GM13976 (cell line): ENCODE measurements around the gene CCT8L2.
"Not testable (repeated sequence)": the region's sequence is repeated elsewhere in the genome, so short reads cannot be mapped to it uniquely, and the experiment has no call there.

Source experiments
- DNase-seq: peaks from one replicate; pipeline ENCODE4 v3.0.0; 2012; ENCODE audit warnings: low spot score
- in situ Hi-C: fragments of 300-500 bp; cut with MboI; formaldehyde crosslinking; loops from one replicate; pipeline ENCODE4 v1.12.0; 2022; ENCODE audit warnings: low sequenced_read_pairs, mixed read lengths, inconsistent platforms; ENCODE audit not compliant: unreplicated experiment
- TF ChIP-seq, protein P1 (sequence below): IDR thresholded peaks from 2 replicates; pipeline ENCODE4 v1.5.1; 2012; ENCODE audit warnings: borderline replicate concordance, mild to moderate bottlenecking; ENCODE audit not compliant: insufficient read depth; ENCODE audit errors: extremely low read depth, missing control alignments, control extremely low read depth

CCT8L2 gene

DNA sequence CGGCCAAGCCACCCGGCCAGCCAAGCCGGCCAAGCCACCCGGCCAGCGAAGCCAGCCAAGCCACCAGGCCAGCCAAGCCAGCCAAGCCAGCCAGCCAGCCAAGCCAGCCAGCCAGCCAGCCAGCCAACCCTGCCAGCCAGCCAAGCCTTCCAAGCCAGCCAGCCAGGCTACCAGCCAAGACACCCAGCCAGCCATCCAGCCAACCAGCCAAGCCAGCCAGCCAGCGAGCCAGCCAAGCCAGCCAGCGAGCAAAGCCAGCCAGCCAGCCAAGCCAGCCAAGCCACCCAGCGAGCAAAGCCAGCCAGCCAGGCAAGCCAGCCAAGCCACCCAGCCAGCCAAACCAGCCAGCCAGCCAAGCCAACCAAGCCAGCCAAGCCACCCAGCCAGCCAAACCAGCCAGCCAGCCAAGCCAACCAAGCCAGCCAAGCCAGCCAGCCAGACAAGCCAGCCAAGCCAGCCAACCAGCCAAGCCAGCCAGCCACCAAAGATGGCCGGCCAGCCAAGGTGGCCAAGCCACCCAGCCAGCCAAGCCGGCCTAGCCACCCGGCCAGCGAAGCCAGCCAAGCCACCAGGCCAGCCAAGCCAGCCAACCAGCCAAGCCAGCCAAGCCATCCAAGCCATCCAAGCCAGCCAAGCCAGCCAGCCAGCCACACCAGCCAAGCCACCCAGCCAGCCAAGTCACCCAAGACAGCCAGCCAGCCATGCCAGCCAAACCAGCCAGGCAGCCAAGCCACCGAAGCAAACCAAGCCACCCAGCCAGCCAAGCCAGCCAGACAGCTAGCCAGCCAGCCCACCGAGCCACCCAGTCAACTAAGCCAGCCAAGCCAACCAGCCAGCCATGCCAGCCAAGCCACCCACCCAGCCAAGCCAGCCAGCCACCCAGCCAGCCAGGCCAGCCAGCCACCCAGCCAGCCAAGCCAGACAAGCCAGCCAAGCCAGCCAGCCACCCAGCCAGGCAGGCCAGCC lies 28.8 kb downstream of the CCT8L2 start:
- TF ChIP-seq, protein P1, sequence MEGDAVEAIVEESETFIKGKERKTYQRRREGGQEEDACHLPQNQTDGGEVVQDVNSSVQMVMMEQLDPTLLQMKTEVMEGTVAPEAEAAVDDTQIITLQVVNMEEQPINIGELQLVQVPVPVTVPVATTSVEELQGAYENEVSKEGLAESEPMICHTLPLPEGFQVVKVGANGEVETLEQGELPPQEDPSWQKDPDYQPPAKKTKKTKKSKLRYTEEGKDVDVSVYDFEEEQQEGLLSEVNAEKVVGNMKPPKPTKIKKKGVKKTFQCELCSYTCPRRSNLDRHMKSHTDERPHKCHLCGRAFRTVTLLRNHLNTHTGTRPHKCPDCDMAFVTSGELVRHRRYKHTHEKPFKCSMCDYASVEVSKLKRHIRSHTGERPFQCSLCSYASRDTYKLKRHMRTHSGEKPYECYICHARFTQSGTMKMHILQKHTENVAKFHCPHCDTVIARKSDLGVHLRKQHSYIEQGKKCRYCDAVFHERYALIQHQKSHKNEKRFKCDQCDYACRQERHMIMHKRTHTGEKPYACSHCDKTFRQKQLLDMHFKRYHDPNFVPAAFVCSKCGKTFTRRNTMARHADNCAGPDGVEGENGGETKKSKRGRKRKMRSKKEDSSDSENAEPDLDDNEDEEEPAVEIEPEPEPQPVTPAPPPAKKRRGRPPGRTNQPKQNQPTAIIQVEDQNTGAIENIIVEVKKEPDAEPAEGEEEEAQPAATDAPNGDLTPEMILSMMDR = no peak
- in situ Hi-C loops = no loop called here
- no peak for DNase-seq

GRCh38 chr22:16562711-16563554 lies 29.7 kb downstream of the CCT8L2 start:
- TF ChIP-seq, protein P1 = no peak
- DNase-seq = no peak
- in situ Hi-C loops = no loop called here

- DNase-seq, in situ Hi-C loops: not testable (repeated sequence)
These were observed 31.4 kb downstream of the CCT8L2 start for GRCh38 chr22:16561093-16561658.

DNA sequence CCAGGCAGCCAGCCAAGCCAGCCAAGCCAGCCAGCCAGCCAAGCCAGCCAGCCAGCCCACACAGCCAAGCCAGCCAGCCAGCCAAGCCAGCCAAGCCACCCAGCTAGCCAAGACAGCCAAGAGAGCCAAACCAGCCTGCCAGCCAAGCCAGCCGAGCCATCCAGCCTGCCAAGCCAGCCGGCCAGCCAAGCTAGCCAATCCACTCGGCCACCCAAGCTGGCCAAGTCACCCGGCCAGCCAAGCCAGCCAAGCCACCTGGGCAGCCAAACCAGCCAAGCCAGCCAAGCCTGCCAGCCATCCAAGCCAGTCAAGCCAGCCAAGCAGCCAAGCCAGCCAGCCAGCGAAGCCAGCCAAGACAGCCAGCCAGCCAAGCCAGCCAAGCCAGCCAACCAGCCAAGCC lies 32.0 kb downstream of the CCT8L2 start:
- in situ Hi-C loops, DNase-seq: not testable (repeated sequence)

DNA sequence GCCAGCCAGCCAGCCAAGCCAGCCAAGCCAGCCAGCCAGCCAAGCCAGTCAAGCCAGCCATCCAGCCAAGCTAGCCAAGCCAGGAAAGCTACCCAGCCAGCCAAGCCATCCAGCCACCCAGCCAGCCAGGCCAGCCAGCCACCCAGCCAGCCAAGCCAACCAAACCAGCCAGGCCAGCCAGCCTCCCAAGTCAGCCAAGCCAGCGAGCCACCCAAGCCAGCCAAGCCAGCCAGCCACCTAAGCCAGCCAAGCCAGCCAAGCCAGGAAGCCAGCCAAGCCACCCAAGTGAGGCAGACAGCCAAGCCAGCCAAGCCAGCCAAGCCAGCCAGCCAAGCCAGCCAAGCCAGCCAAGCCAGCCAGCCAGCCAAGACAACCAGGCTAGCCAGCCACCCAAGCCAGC lies 32.6 kb downstream of the CCT8L2 start:
- in situ Hi-C loops, DNase-seq: not testable (repeated sequence)

GRCh38 chr22:16559056-16559955 lies 33.3 kb downstream of the CCT8L2 start:
- TF ChIP-seq, protein P1 = no peak
- no peak for DNase-seq
- in situ Hi-C loops = no loop called here

- DNase-seq = not testable (repeated sequence)
These were observed 34.1 kb downstream of the CCT8L2 start for GRCh38 chr22:16558376-16558945.

DNA sequence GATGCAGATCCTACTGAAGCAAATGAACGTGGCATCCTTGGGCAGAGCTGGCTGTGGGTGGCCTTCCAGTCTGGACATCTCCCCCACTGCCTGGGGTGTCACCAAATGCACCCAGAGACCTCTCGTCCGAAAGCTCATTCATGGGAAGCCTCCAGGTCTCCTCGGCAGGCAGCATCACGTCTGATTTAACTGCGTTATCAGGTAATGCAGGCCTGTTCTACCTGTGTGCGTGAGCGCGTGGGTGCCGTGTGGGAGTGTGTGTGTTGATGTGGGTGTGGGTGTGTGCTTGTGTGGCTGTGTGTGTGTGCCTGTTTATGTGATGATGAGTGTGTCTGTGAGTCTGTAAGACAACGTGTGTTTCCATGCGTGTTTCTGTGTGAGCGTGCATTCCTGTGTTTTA lies 35.1 kb downstream of the CCT8L2 start:
- DNase-seq, in situ Hi-C loops: not testable (repeated sequence)

More at GRCh38 chr22:16558376-16558945, 34.1 kb downstream of the CCT8L2 start:
- in situ Hi-C loops = not testable (repeated sequence)

DNA sequence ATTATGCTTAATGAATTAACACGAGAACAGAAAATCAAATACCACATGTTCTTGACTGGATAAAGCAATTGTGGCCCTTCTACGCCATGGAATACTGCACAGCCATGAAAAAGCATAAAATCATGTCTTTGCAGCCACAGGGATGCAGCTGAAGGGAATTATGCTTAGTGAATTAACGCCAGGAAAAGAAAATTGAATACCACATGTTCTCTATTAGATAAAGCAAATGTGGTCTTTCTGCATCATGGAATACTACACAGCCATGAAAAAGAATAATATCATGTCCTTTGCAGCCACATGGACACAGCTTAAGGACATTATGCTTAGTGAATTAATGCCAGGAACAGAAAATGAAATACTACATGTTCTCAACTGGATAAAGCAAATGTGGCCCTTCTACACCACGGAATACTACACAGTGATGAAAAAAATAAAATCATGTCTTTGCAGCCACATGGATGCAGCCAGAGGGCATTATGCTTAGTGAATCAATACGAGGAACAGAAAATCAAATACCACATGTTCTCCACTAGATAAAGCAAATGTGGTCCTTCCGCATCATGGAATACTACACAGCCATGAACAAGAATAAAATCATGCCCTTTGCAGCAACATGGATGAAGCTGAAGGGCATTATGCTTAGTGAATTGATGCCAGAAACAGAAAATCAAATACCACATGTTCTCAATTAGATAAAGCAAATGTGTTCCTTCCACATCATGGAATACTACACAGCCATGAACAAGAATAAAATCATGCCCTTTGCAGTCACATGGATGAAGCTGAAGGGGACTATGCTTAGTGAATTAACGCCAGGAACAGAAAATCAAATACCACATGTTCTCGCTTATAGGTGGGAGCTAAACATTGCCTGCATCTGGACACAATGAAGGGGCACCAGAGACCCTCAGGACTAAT lies 37.3 kb downstream of the CCT8L2 start:
- in situ Hi-C loops, DNase-seq: not testable (repeated sequence)

GRCh38 chr22:16543310-16543709 lies 49.3 kb downstream of the CCT8L2 start:
- DNase-seq, in situ Hi-C loops: not testable (repeated sequence)
